Caki2 (cell line): ENCODE data around the gene ACTR2. TPM values are rescaled to one million over a fixed set of nuclear protein-coding genes. Genes with fewer than 3 reads are reported as not detected.

ENCODE experiments used
- total RNA-seq: library from RNA; depleted of rRNA; stranded (reverse); fragments of >200 nt; shearing (Covaris generic); gene quantifications from 2 replicates; pipeline ENCODE4 v1.2.3, GENCODE V29; 2014; ENCODE audit warnings: low replicate concordance; rRNA removed

Gene ACTR2
- total RNA-seq, 1 experiment from 2014 or later: 12.2 TPM

Other genes with a start within 250 kb of the ACTR2 start
- 30.7 and 39.1 TPM in 2 replicates for gene SLC1A4, start 238.4 kb upstream of the ACTR2 start, total RNA-seq
- gene CEP68, start 171.4 kb upstream of the ACTR2 start, total RNA-seq: 9.2 and 9.6 TPM in 2 replicates
- gene RAB1A, start 97.7 kb upstream of the ACTR2 start, total RNA-seq: 85.3 and 131 TPM in 2 replicates
- 8.7 and 29.3 TPM in 2 replicates for gene SPRED2, start 204.8 kb downstream of the ACTR2 start, total RNA-seq